WTC11 (cell line): ENCODE measurements around the gene PIK3C2G. TPM values are rescaled to one million over a fixed set of nuclear protein-coding genes. Genes with fewer than 3 reads are reported as not detected.

Experiments
- ATAC-seq: fragments of 200-7000 bp; cut with Tn5 transposase; 2 replicates; pipeline ENCODE4 v1.10.0; 2021; ENCODE audit warnings: mild to moderate bottlenecking, moderate library complexity
- Bru-seq: library from RNA; stranded (reverse); fragments of 400-500 nt; gene quantifications from one replicate; lab custom pipeline; 2021; lab: Mats Ljungman, UMichigan
- CTCF ChIA-PET: fragments of 300-600 bp; sonication (Branson Sonifier 250); formaldehyde crosslinking; loops from one replicate; lab custom pipeline; 2021; ENCODE audit warnings: antibody characterized with exemption; lab: Charles Lee
- POLR2A ChIA-PET: fragments of 350-600 bp; sonication (Branson Sonifier 250); formaldehyde crosslinking; loops from one replicate; lab custom pipeline; 2021; ENCODE audit warnings: antibody characterized with exemption; lab: Charles Lee
- DNase-seq: peaks from one replicate; pipeline ENCODE4 v3.0.0; 2021; ENCODE audit warnings: low spot score
- H3K27ac Mint-ChIP-seq: 2 replicates; pipeline ENCODE4 v1.8.0; 2021; ENCODE audit warnings: mixed read lengths
- H3K27me3 Mint-ChIP-seq: 2 replicates; pipeline ENCODE4 v1.8.0; 2021; ENCODE audit warnings: low read depth, mild to moderate bottlenecking, moderate library complexity, mixed read lengths
- H3K36me3 Mint-ChIP-seq: 2 replicates; pipeline ENCODE4 v1.8.0; 2021; ENCODE audit warnings: mixed read lengths
- H3K4me1 Mint-ChIP-seq: 2 replicates; pipeline ENCODE4 v1.8.0; 2022; ENCODE audit warnings: mixed read lengths
- H3K4me3 Mint-ChIP-seq: 2 replicates; pipeline ENCODE4 v1.8.0; 2021; ENCODE audit warnings: mild to moderate bottlenecking, moderate library complexity, mixed read lengths
- H3K9me3 Mint-ChIP-seq: 2 replicates; pipeline ENCODE4 v1.8.0; 2021; ENCODE audit warnings: mixed read lengths
- FOXK1 ChIP-seq: sonication (generic); formaldehyde crosslinking; IDR thresholded peaks from 2 replicates; pipeline ENCODE4 v1.8.0; 2022; ENCODE audit warnings: mild to moderate bottlenecking, moderate library complexity, missing genetic modification reagents
- GRHL2 ChIP-seq: fragments of 250-450 bp; sonication (Bioruptor Pico); IDR thresholded peaks from 2 replicates; pipeline ENCODE4 v1.8.0; 2022; ENCODE audit warnings: mild to moderate bottlenecking, moderate library complexity; ENCODE audit not compliant: insufficient replicate concordance, severe bottlenecking
- JAZF1 ChIP-seq: fragments of 250-450 bp; sonication (Bioruptor Pico); IDR thresholded peaks from 2 replicates; pipeline ENCODE4 v1.9.0; 2021; ENCODE audit warnings: moderate library complexity, mild to moderate bottlenecking, inconsistent platforms
- MYBL2 ChIP-seq: sonication (generic); formaldehyde crosslinking; IDR thresholded peaks from 2 replicates; pipeline ENCODE4 v1.8.1; 2023; ENCODE audit warnings: mild to moderate bottlenecking, moderate library complexity, missing genetic modification reagents
- RELA ChIP-seq: sonication (generic); formaldehyde crosslinking; IDR thresholded peaks from 2 replicates; pipeline ENCODE4 v1.8.1; 2022; ENCODE audit warnings: missing genetic modification reagents, mild to moderate bottlenecking, borderline replicate concordance
- ZNF232 ChIP-seq: sonication (generic); formaldehyde crosslinking; IDR thresholded peaks from 2 replicates; pipeline ENCODE4 v1.8.0; 2022; ENCODE audit warnings: mild to moderate bottlenecking, missing genetic modification reagents
- long read RNA-seq, 3 experiments: library from RNA in 1 of 3; library from capped mRNA in 1 of 3; library from polyadenylated mRNA in 1 of 3; unstranded in 2 of 3; stranded (forward) in 1 of 3; transcript quantifications; one replicate each; pipeline ENCODE4 v2.0.0, GENCODE V29; 2021
- total RNA-seq: library from RNA; stranded (reverse); gene quantifications from 3 replicates; pipeline ENCODE4 v1.2.3, GENCODE V29; 2021
- TF ChIP-seq, protein P1 (sequence below): fragments of 200-600 bp; IDR thresholded peaks from 2 replicates; pipeline ENCODE4 v1.8.0; 2022; ENCODE audit warnings: antibody characterized with exemption
- TF ChIP-seq, protein P2 (sequence below): fragments of 250-450 bp; sonication (Bioruptor Pico); IDR thresholded peaks from 2 replicates; pipeline ENCODE4 v1.9.0; 2021; ENCODE audit warnings: mild to moderate bottlenecking, borderline replicate concordance
- TF ChIP-seq, protein P3 (sequence below): fragments of 250-450 bp; sonication (Bioruptor Pico); IDR thresholded peaks from 2 replicates; pipeline ENCODE4 v1.8.0; 2021; ENCODE audit warnings: mild to moderate bottlenecking
- TF ChIP-seq, protein P4 (sequence below): sonication (generic); formaldehyde crosslinking; IDR thresholded peaks from 2 replicates; pipeline ENCODE4 v1.8.1; 2023; ENCODE audit warnings: mild to moderate bottlenecking, moderate library complexity, missing genetic modification reagents
- TF ChIP-seq, protein P5 (sequence below): sonication (generic); formaldehyde crosslinking; IDR thresholded peaks from 2 replicates; pipeline ENCODE4 v1.8.1; 2022; ENCODE audit warnings: mild to moderate bottlenecking, moderate library complexity, missing genetic modification reagents
- TF ChIP-seq, protein P6 (sequence below): sonication (generic); formaldehyde crosslinking; IDR thresholded peaks from 2 replicates; pipeline ENCODE4 v1.8.0; 2022; ENCODE audit warnings: mild to moderate bottlenecking, missing genetic modification reagents

Gene PIK3C2G, protein sequence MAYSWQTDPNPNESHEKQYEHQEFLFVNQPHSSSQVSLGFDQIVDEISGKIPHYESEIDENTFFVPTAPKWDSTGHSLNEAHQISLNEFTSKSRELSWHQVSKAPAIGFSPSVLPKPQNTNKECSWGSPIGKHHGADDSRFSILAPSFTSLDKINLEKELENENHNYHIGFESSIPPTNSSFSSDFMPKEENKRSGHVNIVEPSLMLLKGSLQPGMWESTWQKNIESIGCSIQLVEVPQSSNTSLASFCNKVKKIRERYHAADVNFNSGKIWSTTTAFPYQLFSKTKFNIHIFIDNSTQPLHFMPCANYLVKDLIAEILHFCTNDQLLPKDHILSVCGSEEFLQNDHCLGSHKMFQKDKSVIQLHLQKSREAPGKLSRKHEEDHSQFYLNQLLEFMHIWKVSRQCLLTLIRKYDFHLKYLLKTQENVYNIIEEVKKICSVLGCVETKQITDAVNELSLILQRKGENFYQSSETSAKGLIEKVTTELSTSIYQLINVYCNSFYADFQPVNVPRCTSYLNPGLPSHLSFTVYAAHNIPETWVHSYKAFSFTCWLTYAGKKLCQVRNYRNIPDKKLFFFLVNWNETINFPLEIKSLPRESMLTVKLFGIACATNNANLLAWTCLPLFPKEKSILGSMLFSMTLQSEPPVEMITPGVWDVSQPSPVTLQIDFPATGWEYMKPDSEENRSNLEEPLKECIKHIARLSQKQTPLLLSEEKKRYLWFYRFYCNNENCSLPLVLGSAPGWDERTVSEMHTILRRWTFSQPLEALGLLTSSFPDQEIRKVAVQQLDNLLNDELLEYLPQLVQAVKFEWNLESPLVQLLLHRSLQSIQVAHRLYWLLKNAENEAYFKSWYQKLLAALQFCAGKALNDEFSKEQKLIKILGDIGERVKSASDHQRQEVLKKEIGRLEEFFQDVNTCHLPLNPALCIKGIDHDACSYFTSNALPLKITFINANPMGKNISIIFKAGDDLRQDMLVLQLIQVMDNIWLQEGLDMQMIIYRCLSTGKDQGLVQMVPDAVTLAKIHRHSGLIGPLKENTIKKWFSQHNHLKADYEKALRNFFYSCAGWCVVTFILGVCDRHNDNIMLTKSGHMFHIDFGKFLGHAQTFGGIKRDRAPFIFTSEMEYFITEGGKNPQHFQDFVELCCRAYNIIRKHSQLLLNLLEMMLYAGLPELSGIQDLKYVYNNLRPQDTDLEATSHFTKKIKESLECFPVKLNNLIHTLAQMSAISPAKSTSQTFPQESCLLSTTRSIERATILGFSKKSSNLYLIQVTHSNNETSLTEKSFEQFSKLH (N-terminal part only)
- not detected in 3 replicates for total RNA-seq
- percentile 2 among the genes with signal in this experiment for Bru-seq, nascent RNA
- long read RNA-seq, experiment 1 = 0 reads
- long read RNA-seq, experiment 2 = 0 reads
- long read RNA-seq, experiment 3 = 0 reads

DNA sequence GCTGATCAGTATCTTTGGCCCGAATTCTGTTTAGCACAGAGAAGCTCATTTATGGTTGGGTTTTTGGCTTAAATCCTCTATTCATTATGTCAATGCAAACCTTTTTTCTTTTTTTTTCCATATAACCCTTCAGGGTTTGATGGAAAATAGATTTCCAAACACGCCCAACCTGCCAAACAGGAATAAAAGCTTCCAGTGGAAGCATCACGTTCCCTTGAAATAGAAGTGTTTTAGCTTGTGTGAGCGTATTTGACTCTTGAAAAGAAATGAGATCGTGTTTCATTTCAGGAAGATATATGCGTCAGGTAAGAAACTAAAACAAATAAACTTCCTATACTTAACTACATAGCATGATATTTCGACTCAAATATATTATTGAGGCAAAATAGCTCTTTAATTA, at the start of gene PIK3C2G:
TSS of gene PIK3C2G (plus strand) at position 246 of the 400 bp plus-strand sequence. CDS start 20,564 bp downstream, outside the sequence.
- POLR2A ChIA-PET = no interaction called here
- TF ChIP-seq, protein P1, sequence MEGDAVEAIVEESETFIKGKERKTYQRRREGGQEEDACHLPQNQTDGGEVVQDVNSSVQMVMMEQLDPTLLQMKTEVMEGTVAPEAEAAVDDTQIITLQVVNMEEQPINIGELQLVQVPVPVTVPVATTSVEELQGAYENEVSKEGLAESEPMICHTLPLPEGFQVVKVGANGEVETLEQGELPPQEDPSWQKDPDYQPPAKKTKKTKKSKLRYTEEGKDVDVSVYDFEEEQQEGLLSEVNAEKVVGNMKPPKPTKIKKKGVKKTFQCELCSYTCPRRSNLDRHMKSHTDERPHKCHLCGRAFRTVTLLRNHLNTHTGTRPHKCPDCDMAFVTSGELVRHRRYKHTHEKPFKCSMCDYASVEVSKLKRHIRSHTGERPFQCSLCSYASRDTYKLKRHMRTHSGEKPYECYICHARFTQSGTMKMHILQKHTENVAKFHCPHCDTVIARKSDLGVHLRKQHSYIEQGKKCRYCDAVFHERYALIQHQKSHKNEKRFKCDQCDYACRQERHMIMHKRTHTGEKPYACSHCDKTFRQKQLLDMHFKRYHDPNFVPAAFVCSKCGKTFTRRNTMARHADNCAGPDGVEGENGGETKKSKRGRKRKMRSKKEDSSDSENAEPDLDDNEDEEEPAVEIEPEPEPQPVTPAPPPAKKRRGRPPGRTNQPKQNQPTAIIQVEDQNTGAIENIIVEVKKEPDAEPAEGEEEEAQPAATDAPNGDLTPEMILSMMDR = no peak
- TF ChIP-seq FOXK1 (CRISPR knock-in tag) = no peak
- no peak for TF ChIP-seq MYBL2 (CRISPR knock-in tag)
- TF ChIP-seq, protein P2, sequence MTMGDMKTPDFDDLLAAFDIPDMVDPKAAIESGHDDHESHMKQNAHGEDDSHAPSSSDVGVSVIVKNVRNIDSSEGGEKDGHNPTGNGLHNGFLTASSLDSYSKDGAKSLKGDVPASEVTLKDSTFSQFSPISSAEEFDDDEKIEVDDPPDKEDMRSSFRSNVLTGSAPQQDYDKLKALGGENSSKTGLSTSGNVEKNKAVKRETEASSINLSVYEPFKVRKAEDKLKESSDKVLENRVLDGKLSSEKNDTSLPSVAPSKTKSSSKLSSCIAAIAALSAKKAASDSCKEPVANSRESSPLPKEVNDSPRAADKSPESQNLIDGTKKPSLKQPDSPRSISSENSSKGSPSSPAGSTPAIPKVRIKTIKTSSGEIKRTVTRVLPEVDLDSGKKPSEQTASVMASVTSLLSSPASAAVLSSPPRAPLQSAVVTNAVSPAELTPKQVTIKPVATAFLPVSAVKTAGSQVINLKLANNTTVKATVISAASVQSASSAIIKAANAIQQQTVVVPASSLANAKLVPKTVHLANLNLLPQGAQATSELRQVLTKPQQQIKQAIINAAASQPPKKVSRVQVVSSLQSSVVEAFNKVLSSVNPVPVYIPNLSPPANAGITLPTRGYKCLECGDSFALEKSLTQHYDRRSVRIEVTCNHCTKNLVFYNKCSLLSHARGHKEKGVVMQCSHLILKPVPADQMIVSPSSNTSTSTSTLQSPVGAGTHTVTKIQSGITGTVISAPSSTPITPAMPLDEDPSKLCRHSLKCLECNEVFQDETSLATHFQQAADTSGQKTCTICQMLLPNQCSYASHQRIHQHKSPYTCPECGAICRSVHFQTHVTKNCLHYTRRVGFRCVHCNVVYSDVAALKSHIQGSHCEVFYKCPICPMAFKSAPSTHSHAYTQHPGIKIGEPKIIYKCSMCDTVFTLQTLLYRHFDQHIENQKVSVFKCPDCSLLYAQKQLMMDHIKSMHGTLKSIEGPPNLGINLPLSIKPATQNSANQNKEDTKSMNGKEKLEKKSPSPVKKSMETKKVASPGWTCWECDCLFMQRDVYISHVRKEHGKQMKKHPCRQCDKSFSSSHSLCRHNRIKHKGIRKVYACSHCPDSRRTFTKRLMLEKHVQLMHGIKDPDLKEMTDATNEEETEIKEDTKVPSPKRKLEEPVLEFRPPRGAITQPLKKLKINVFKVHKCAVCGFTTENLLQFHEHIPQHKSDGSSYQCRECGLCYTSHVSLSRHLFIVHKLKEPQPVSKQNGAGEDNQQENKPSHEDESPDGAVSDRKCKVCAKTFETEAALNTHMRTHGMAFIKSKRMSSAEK (CRISPR knock-in tag) = no peak
- TF ChIP-seq JAZF1 (CRISPR knock-in tag) = no peak
- TF ChIP-seq, protein P3, sequence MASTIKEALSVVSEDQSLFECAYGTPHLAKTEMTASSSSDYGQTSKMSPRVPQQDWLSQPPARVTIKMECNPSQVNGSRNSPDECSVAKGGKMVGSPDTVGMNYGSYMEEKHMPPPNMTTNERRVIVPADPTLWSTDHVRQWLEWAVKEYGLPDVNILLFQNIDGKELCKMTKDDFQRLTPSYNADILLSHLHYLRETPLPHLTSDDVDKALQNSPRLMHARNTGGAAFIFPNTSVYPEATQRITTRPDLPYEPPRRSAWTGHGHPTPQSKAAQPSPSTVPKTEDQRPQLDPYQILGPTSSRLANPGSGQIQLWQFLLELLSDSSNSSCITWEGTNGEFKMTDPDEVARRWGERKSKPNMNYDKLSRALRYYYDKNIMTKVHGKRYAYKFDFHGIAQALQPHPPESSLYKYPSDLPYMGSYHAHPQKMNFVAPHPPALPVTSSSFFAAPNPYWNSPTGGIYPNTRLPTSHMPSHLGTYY = no peak
- TF ChIP-seq, protein P4, sequence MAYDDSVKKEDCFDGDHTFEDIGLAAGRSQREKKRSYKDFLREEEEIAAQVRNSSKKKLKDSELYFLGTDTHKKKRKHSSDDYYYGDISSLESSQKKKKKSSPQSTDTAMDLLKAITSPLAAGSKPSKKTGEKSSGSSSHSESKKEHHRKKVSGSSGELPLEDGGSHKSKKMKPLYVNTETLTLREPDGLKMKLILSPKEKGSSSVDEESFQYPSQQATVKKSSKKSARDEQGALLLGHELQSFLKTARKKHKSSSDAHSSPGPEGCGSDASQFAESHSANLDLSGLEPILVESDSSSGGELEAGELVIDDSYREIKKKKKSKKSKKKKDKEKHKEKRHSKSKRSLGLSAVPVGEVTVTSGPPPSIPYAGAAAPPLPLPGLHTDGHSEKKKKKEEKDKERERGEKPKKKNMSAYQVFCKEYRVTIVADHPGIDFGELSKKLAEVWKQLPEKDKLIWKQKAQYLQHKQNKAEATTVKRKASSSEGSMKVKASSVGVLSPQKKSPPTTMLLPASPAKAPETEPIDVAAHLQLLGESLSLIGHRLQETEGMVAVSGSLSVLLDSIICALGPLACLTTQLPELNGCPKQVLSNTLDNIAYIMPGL = no peak
- TF ChIP-seq, protein P5, sequence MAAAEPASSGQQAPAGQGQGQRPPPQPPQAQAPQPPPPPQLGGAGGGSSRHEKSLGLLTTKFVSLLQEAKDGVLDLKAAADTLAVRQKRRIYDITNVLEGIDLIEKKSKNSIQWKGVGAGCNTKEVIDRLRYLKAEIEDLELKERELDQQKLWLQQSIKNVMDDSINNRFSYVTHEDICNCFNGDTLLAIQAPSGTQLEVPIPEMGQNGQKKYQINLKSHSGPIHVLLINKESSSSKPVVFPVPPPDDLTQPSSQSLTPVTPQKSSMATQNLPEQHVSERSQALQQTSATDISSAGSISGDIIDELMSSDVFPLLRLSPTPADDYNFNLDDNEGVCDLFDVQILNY (CRISPR knock-in tag) = no peak
- no peak for TF ChIP-seq GRHL2 (CRISPR knock-in tag)
- TF ChIP-seq, protein P6, sequence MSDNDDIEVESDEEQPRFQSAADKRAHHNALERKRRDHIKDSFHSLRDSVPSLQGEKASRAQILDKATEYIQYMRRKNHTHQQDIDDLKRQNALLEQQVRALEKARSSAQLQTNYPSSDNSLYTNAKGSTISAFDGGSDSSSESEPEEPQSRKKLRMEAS (CRISPR knock-in tag) = no peak
- no peak for TF ChIP-seq ZNF232
- TF ChIP-seq RELA (CRISPR knock-in tag) = no peak
- TF ChIP-seq, all 79 proteins: peak for 0
- ATAC-seq (no peak), DNase-seq (no peak)
- CTCF ChIA-PET = interaction anchor here (0.6 to 2.5 kb wide), 4 partner anchors 11 to 255 kb away, joined by 3 to 15 read pairs (median 13); no protein-coding TSS in a partner anchor
- H3K4me1 Mint-ChIP-seq = peaks cover 15% of the 10 kb centered on the region
- peak within 1 kb of the TSS; percentile 51; the same call in 1 of the 2 replicates for H3K27ac Mint-ChIP-seq
- H3K9me3 Mint-ChIP-seq = no peaks in the 10 kb centered on the region
- no peak within 1 kb of the TSS for H3K4me3 Mint-ChIP-seq
- no peaks in the 10 kb centered on the region for H3K27me3 Mint-ChIP-seq
- H3K36me3 Mint-ChIP-seq = no peaks in the 10 kb centered on the region
